GM21737 (cell line): ENCODE data around the gene CENPX.

ENCODE experiments used
- ATAC-seq: cut with Tn5 transposase; IDR thresholded peaks from one replicate; pipeline ENCODE4 v1.9.1; 2021; ENCODE audit warnings: mild to moderate bottlenecking, moderate library complexity; ENCODE audit not compliant: unreplicated experiment

CENPX gene

GRCh38 chr17:82025401-82026107 is 2.9 kb upstream of the CENPX start:
- no peak for ATAC-seq

DNA sequence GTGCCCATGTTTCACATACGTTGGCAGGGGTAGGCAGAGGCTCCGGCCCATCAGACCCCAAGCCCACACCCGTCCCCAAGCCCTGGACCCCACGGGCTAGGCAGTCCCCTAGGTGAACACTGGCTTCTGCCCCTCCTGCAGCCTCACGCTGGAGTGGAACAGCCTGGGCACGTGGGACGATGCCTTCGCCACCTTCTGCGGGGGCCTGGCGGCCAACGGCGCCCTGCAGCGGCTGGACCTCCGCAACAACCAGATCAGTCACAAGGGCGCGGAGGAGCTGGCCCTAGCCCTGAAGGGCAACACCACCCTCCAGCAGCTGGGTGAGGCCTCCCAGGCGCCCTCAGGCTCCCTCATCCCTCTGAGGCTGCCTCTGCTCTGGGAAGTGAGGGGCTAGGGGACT is 2.2 kb upstream of the CENPX start:
- no peak for ATAC-seq

DNA sequence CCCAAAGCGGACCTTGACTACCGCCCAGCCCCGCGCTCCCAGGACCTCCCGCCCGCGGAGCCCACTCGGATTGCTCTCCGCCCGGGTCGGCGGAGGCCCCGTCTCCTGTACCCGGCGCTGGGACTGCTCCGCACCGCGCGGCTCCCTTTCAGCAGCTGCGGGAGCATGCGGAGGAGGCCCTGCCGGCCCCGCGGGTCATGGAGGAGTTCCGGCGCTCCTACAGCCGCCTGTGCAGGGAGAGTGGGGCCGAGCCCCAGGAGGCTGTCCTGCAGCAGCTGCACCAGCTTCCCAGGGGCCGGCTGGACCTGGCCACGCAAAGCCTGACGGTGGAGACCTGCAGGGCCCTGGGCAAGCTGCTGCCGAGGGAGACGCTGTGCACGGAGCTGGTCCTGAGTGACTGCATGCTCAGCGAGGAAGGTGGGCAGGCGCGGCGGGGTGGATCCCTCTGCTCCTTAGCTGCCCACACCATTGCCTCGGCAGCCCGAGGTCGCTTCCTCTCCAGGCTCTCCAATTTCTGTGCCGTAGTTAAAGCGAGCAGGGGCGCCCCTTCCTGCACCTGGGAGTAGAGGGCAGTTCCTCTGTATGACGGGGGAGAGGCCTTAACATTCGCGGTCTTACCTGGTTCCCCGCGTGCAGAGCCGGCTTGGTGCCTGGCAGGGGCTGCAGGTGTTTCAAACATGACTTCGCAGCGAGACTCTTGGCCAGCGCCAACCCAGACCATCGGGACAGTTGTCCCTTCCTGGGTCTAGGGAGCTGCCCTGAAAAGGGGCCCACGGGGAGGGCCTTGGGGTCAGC is 966 bp upstream of the CENPX start:
- peak; percentile 1 for ATAC-seq

DNA sequence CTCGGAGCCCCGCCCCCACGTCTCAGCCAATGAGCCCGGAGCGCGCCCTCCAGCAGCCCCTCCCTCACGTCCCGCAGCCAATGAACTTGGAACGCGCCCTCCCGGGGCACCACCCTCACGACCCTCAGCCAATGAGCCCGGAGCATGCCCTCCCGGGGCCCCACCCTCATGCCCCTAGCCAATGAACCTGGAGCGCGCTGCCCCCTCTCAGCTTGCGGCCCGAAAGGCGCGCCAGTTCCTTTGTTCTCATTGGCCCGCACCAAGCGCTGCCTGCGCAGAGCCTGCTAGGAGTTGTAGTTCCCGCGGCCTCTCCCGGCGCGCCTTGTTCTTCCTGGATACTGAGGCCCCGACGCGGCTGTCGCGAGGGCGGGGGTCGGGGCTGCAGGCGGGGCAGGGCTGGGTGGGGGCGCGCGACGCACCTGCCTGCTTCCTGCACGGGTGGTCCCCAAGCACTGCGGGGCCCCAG is 336 bp upstream of the CENPX start, which contains the start of gene LRRC45:
LRRC45 (plus strand) TSS at position 325 of the 466 bp plus-strand sequence. CDS start 339 bp downstream, outside the sequence.
- ATAC-seq, result peak; percentile 77

DNA sequence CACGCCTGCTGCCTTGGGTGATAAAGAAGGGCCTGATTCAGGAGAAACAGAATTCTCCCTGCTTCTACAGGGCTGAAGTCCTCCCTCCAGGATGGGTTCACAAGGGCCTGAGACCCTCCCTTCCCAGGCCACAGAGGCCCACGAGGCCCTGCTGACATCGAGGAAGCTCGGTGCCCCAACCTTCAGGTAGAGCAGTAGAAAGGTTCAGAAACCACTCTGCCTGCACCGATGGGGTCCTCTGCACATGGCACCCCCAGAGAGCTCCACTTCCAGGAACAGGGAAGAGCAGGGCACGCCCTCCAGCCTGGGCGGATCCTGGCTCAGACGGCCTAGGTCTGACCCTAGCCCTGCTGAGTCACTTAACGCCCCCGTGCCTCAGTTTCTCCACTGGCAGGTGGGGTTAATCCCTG is 773 bp downstream of the CENPX start:
- no peak for ATAC-seq

DNA sequence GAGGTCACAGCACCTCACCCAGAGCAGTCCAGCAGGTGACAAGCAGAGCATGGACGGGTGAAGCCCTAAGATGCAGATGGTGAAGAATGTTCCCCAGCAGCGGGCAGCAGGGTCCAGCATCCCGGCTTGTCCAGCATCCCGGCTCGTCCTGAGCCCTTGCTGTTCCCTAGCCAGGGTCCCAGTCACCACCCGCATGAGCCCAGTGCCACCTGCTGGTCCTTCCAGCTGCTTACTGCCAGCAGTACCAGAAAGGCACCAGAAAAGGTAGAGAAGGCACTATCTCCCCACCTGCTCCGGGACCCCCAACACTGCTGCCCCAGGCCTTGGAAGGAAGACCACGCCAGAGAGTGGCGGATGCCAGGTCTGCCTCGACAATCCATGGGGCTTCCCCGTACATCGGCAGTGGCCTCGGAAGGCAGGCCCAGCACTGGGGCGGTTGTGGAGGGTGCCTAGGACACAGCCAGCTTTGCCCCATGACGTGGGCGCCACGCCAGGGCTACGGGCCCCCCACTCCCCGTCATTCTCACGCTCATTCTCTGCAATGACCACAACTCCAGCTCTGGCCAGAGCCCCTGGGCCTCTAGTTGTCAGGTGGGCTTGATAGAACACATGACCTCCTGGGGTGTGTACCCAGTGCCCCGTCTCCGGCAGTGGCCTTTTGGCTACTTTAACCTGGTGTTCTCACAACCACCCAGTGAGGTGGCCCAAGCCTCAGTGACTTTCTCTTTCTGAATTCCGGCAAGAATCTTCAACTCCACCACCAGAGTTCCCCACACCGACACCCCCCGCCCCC is 1.4 kb downstream of the CENPX start:
- no peak for ATAC-seq

DNA sequence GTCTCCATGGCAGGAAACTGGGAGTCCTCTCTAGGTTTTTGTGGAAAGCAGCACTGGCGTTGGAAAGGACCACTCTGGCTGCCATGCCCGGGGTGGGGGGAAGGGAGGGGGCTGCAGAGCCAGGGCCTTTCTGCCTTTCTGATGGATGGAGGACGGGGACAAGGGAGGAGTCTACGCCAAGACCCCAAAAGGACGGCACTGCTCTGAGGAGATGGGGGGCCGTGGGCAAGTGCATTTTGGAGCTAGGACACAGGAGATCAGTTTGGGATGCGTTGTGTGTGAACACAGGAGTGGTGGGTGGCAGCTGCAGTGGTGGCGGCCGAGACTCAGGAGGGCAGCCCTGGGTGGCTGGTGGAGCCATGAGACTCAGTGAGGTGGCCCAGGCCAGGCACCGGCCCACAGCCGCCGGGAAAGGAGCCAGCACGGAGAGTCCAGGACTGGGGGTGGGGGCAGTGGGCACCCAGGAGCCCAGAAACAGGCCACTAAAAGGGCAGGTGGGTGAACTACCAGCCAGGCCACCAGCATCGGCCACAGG is 2.0 kb downstream of the CENPX start:
- ATAC-seq, result no peak

GRCh38 chr17:82019690-82020571 is 2.7 kb downstream of the CENPX start:
- no peak for ATAC-seq

- ATAC-seq, result no peak
Measured at GRCh38 chr17:82018989-82019689, 3.5 kb downstream of the CENPX start.

DNA sequence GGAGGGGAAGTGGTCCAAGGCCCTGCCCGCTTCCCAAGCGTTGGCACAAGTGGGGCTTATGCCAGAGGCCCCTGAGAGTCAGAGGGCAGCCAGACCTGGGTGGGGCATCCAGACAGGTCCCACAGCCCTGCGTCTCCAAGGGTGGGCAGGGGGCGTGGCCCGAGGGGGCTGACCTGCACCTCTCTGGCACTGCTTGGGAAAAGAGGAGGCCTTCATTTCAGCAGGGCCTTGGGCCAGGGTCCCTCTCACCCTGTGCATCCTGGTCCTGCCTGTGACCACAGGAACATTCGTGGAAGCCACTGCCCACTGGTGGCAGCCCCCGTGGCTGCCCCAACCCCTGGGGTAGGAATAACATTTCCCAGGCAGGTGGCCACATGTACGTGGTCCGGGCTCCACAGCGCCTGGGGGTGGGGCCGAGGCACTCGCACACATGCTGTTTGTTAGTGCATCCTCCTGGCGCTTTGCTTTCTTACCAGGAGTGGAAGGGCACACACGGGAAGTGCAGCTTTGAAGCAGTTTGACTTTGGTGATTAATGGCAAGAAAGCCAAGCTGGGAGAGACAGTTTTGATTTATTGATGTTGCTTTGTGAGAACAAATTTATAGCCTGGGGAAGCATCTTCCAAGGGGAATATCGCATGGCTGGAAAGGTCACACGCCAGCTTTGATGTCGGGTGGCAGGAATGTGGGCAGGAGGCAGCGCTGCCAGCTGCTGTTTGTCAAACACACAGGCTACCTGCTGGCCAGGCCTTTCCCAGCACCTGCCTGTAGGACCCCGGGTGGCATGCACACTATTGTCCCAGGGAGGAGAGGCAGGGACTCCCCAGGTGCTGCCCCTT is 4.3 kb downstream of the CENPX start:
- ATAC-seq, result no peak

DNA sequence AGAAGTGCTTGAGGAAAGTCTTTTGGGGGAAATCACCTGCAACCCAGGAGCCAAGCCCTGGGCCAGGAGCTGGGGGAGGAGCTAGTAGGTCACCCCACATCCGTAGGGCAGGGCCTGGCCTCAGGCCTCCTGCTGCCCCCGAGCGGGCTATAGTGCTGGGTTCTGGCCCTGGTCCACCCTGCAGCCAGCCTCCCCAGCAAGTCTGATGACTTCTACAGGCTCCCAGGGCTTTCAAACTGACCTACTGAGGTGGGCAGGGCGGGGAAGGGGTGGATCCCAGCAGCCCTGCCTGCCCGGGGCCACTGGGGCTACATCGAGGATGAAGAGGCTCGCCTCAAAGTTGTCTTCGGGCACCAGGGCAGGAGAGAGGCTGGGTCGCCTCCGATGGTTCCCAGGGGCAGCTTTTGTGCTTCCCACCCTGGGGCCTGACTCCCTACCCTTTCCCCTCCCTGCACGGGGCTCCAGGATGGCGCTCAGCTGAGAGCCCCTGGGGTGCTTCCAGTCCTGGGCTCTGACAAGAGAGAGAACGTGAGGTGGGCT is 5.0 kb downstream of the CENPX start:
- ATAC-seq, result no peak

DNA sequence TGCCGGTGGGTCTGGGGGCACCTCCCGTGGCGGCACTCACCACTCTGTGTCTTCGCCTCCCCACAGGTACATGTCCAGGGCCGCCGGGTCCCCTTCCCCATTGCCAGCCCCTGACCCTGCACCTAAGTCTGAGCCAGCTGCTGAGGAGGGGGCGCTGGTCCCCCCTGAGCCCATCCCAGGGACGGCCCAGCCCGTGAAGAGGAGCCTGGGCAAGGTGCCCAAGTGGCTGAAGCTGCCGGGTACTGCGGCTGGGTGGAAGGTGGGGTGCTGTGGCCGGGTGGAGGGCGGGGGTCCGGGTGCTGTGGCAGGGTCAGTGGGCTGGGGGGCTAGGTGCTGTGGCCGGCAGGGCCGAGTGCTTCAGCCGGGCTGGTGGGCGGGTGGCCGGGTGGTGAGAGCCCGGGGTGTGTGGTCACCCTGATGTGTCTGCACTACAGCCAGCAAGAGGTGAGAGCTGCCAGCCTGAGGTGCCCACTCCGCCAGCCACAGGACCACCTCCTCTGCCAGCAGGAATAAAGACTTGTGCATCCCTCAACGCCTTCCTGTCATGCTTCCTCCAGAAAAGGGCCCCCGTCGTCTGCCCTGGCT is 5.7 kb downstream of the CENPX start:
- ATAC-seq, result no peak

DNA sequence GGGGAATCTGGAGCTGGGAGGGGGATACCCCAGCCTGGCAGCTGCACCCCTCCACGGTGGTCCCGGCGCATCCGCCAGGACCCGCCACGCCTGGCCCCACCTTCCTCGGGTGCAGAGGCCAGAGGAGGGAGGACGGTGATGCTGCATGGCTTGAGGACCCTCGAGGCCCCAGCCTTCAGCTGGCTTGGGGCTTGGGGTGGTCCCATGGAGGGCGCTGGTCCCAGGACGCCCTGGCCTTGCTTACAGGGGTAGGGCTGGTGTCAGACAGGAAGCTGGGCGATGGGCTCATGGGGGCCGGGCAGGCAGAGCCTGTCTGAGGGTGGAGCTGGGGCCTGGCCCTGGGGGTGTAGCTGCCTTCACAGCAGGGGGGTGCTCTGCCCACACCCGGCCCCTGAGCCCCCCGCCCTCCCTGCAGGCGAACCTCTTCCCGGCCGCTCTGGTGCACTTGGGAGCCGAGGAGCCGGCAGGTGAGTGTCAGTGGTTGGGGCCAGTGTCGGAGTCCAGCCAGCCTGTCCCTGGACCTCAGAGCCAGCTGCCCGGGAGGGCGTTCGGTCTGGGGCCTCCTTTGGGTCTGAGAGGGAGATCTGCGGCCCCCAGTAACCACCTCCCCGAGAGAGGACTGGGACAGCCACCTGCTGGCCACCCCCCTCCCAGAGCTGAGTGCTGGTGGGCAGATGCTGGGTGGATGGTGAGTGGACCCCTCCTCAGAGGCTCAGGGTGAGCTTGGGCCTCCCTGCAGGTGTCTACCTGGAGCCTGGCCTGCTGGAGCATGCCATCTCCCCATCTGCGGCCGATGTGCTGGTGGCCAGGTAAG is 6.4 kb downstream of the CENPX start:
- no peak for ATAC-seq

GRCh38 chr17:82015311-82015971 is 7.2 kb downstream of the CENPX start:
- no peak for ATAC-seq

- ATAC-seq, result no peak
Measured at GRCh38 chr17:82014971-82015310, 7.7 kb downstream of the CENPX start.

GRCh38 chr17:82014432-82014831 is 8.2 kb downstream of the CENPX start:
- no peak for ATAC-seq
